Measurements from ENCODE around the gene PRKCSH.

- TF ChIP-seq CTCF (conservative IDR thresholded peaks at IDR 0.05; ENCODE audit: low read depth in 2 of 2) (no peak), POLR2AphosphoS5 (IDR thresholded peaks at IDR 0.05; ENCODE audit: low read depth) (no peak), STAT1 (IDR thresholded peaks at IDR 0.05; ENCODE audit: unreplicated experiment) (no peak), CREB1 (CRISPR knock-in tag; IDR thresholded peaks at IDR 0.05; ENCODE audit: low read depth) (no peak), JUNB (IDR thresholded peaks at IDR 0.05; ENCODE audit: unreplicated experiment) (no peak), EZH2 (IDR thresholded peaks at IDR 0.05; ENCODE audit: low read depth, unreplicated experiment) (no peak), REST (IDR thresholded peaks at IDR 0.05; ENCODE audit: unreplicated experiment) (no peak), ZNF331 (CRISPR knock-in tag; IDR thresholded peaks at IDR 0.05; ENCODE audit: low read depth) (no peak), EZH2phosphoT487 (IDR thresholded peaks at IDR 0.05; ENCODE audit: unreplicated experiment) (no peak)
Observed at GRCh38 chr19:11434703-11435056, 755 bp upstream of the PRKCSH start.

Measured in GM23338 (cell line).